HG03103 (cell line): ENCODE measurements around the gene SLC38A10.

Experiments used
- ATAC-seq: cut with Tn5 transposase; IDR thresholded peaks from one replicate; pipeline ENCODE4 v1.9.1; 2021; ENCODE audit warnings: low read depth; ENCODE audit not compliant: unreplicated experiment

SLC38A10 gene

GRCh38 chr17:81195941-81196495, 99.1 kb downstream of the SLC38A10 start:
- ATAC-seq: no peak
